Right lobe of liver (tissue), 6 donors: ENCODE results near the gene AAK1. TPM values are rescaled to one million over a fixed set of nuclear protein-coding genes. Genes with fewer than 3 reads are reported as not detected.

ENCODE experiments used
- ATAC-seq, 4 donors: fragments of 200-7000 bp; cut with Tn5 transposase; one replicate each; pipeline ENCODE4 v1.9.1; 2020; ENCODE audit warnings: mild to moderate bottlenecking in 4 of 4, moderate library complexity in 4 of 4
- DNase-seq, 3 donors: peaks; one replicate each; pipeline ENCODE4 v3.0.0-alpha.2; 2020
- H3K27ac ChIP-seq, 3 donors: fragments of 200-600 bp; one replicate each; pipeline ENCODE4 v1.8.0; 2022
- H3K27me3 ChIP-seq, 2 donors: fragments of 200-600 bp; one replicate each; pipeline ENCODE4 v1.8.0; 2022
- H3K36me3 ChIP-seq, 4 donors: fragments of 200-600 bp; sonication (generic) in 1 of 4; one replicate each; pipeline versions ENCODE4 v1.5.1 to v1.8.0; 2017 to 2022; ENCODE audit warnings: control low read depth in 1 of 4
- H3K4me1 ChIP-seq, 4 donors: fragments of 200-600 bp; sonication (generic) in 1 of 4; one replicate each; pipeline versions ENCODE4 v1.5.1 to v1.8.0; 2017 to 2022; ENCODE audit warnings: control low read depth in 1 of 4
- H3K4me3 ChIP-seq, 3 donors: fragments of 200-600 bp; one replicate each; pipeline ENCODE4 v1.8.0; 2022
- H3K9me3 ChIP-seq, 4 donors: fragments of 200-600 bp; sonication (generic) in 1 of 4; one replicate each; pipeline versions ENCODE4 v1.5.1 to v1.8.0; 2017 to 2022; ENCODE audit warnings: control low read depth in 1 of 4
- POLR2A ChIP-seq: fragments of 450-650 bp; IDR thresholded peaks from one replicate; pipeline ENCODE4 v1.6.1; 2017; ENCODE audit warnings: antibody characterized with exemption, mild to moderate bottlenecking
- WGBS: methylation state at CpG from one replicate; pipeline ENCODE4 v1.1.6; 2018; ENCODE audit warnings: low coverage, low lambda C conversion rate; ENCODE audit not compliant: insufficient coverage; ENCODE audit errors: missing lambda C conversion rate; 5-methylcytosine and 5-hydroxymethylcytosine counted together
- intact Hi-C, 2 donors: fragments of 100-400 bp; cut with DNase I; formaldehyde crosslinking; loops; one replicate each; pipeline versions ENCODE4 v1.11.2 to v1.14.1; 2022
- total RNA-seq, 6 experiments: library from RNA; depleted of rRNA in 2 of 6; stranded (reverse); fragments of >200 nt in 2 of 6; fragmentation: NEBNext Ultra II Directional in 3 of 6; extraction: Animal tissue kit (Norgen Biotek cat#: 25700) in 3 of 6; gene quantifications; one replicate each; pipeline versions ENCODE4 v1.1.0 to v1.2.4, GENCODE V29; 2016 to 2023
- TF ChIP-seq, protein P1 (sequence below), 4 donors: fragments of 200-600 bp in 3 of 4; fragments of 450-650 bp in 1 of 4; IDR thresholded peaks; one replicate each; pipeline versions ENCODE4 v1.5.1 to v1.8.0; 2016 to 2022; ENCODE audit warnings: antibody characterized with exemption in 4 of 4, mild to moderate bottlenecking in 2 of 4
- donor health status: DM: no; HTN: yes; CAD: no.
- donor health status: DM: no; HTN: no; CAD: no.
- donor health status: DM: no; HTN: no; CAD: no.
- donor health status: DM: no; HTN: yes; CAD: no.
- donor health status: DM: no; HTN: yes; CAD: no.

The AAK1 gene
- total RNA-seq, 6 experiments from 2014 or later: 12.7 to 30.5 (median 20.5) TPM

- H3K27ac ChIP-seq: no peak overlapping the region
- DNase-seq (no peak), ATAC-seq (no peak)
- WGBS: 78% methylated on average over 1 of the region's 1 CpG
- intact Hi-C loops: no loop called here
- H3K9me3 ChIP-seq: no peaks in the 10 kb centered on the region
- H3K4me1 ChIP-seq: no peaks in the 10 kb centered on the region
- TF ChIP-seq, protein P1, sequence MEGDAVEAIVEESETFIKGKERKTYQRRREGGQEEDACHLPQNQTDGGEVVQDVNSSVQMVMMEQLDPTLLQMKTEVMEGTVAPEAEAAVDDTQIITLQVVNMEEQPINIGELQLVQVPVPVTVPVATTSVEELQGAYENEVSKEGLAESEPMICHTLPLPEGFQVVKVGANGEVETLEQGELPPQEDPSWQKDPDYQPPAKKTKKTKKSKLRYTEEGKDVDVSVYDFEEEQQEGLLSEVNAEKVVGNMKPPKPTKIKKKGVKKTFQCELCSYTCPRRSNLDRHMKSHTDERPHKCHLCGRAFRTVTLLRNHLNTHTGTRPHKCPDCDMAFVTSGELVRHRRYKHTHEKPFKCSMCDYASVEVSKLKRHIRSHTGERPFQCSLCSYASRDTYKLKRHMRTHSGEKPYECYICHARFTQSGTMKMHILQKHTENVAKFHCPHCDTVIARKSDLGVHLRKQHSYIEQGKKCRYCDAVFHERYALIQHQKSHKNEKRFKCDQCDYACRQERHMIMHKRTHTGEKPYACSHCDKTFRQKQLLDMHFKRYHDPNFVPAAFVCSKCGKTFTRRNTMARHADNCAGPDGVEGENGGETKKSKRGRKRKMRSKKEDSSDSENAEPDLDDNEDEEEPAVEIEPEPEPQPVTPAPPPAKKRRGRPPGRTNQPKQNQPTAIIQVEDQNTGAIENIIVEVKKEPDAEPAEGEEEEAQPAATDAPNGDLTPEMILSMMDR (IDR thresholded peaks at IDR 0.05): no peak
- no peak for TF ChIP-seq POLR2A
- H3K36me3 ChIP-seq: peaks cover 0 to 11% (median 0%) of the 10 kb centered on the region in 4 donors
- no peak overlapping the region for H3K4me3 ChIP-seq
- H3K27me3 ChIP-seq: no peaks in the 10 kb centered on the region
Observed at GRCh38 chr2:69544951-69545350, 98.6 kb downstream of the AAK1 start.

DNA sequence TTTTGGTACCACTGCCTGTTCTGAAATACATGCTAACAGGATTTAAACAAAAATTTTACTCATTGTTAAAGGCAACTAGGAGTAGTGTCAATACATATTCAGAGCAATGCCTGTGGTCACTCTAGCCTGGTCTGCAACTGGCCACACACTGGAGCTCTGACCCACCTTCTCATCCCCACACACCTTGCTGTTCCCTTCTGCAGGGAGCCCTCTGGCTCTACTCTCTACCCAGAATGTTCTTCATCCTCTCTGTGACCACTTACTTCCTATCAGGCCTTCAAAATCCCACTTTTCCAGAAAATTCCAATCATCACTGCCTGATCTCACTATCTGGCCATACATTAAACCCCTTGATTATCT, 104.0 kb downstream of the AAK1 start:
- peaks cover 0 to 11% (median 0%) of the 10 kb centered on the region in 4 donors for H3K36me3 ChIP-seq
- H3K27ac ChIP-seq: peak overlapping the region in 1 of 3 donors; percentile 26
- DNase-seq (no peak), ATAC-seq (peak in 3 of 4 donors; percentile 15)
- intact Hi-C loops: no loop called here
- H3K4me3 ChIP-seq: no peak overlapping the region
- no peaks in the 10 kb centered on the region for H3K27me3 ChIP-seq
- no peaks in the 10 kb centered on the region for H3K9me3 ChIP-seq
- H3K4me1 ChIP-seq: no peaks in the 10 kb centered on the region
- TF ChIP-seq POLR2A: no peak
- TF ChIP-seq, protein P1 (IDR thresholded peaks at IDR 0.05): no peak

DNA sequence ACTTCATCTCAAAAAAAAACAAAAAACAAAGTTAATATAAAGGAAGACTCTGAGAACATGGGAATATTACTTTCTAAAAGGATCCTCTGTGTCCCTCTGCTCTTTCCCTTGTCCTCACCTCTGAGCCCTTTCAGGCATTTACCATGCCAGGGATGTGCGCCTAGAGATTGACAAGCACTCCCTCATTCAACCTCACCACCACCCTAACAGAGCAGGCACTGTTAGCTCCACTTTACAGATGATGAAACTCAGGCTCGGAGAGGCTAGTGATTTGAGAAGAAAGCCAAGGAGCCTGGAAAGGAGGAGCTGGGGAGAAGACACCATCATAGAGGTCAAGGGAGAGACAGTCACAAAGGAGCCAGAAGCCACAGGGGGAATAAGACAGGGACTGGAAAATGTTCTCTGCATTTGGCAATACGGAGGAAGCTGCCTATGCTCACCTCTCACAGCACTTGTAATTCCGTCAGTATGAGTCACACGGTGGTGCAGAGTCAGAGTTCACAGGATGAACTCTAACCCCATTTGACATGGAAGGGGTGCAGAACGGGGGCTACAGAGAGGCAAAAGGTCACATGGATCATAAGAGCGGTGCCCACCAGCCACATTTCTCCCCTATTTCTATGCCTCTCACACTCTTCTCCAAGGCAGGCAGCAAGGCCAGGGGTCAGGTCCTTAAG, 104.5 kb downstream of the AAK1 start:
- DNase-seq (no peak), ATAC-seq (peak; percentile 35 to 93 (median 76))
- WGBS: 45% methylated on average over 5 of the region's 7 CpGs
- peak overlapping the region in 1 of 3 donors; percentile 26 for H3K27ac ChIP-seq
- TF ChIP-seq, protein P1 (IDR thresholded peaks at IDR 0.05): no peak
- TF ChIP-seq POLR2A: no peak
- no peaks in the 10 kb centered on the region for H3K9me3 ChIP-seq
- intact Hi-C loops: no loop called here
- peaks cover 0 to 11% (median 0%) of the 10 kb centered on the region in 4 donors for H3K36me3 ChIP-seq
- no peak overlapping the region for H3K4me3 ChIP-seq
- no peaks in the 10 kb centered on the region for H3K4me1 ChIP-seq
- H3K27me3 ChIP-seq: no peaks in the 10 kb centered on the region

GRCh38 chr2:69538249-69538648, 105.3 kb downstream of the AAK1 start:
- WGBS: 100% methylated on average over 2 of the region's 4 CpGs
- Histone ChIP-seq H3K9me3 (no peaks in the 10 kb centered on the region), H3K4me3 (no peak overlapping the region), H3K27ac (peak overlapping the region in 1 of 3 donors; percentile 26), H3K4me1 (no peaks in the 10 kb centered on the region), H3K36me3 (peaks cover 0 to 11% (median 0%) of the 10 kb centered on the region in 4 donors), H3K27me3 (no peaks in the 10 kb centered on the region)
- intact Hi-C loops: no loop called here
- TF ChIP-seq, protein P1 (IDR thresholded peaks at IDR 0.05): no peak
- no peak for TF ChIP-seq POLR2A
- DNase-seq (no peak), ATAC-seq (no peak)
